BE2C (cell line): Measurements from ENCODE around the gene EPM2A.

ENCODE experiments used
- DNase-seq: peaks from one replicate; pipeline ENCODE4 v3.0.0-alpha.2; 2020
- H3K27me3 ChIP-seq: fragments of 250-450 bp; sonication (Bioruptor Pico); 2 replicates; pipeline ENCODE4 v1.5.1; 2020; ENCODE audit warnings: mild to moderate bottlenecking
- H3K36me3 ChIP-seq: fragments of 250-450 bp; sonication (Bioruptor Pico); 2 replicates; pipeline ENCODE4 v1.5.1; 2020; ENCODE audit warnings: mild to moderate bottlenecking
- H3K4me1 ChIP-seq: fragments of 250-450 bp; sonication (Bioruptor Pico); 2 replicates; pipeline ENCODE4 v1.5.1; 2020
- H3K4me3 ChIP-seq: 2 replicates; pipeline ENCODE4 v1.5.1; 2011; ENCODE audit warnings: low read depth, low read length
- H3K9me3 ChIP-seq: fragments of 250-450 bp; sonication (Bioruptor Pico); 2 replicates; pipeline ENCODE4 v1.5.1; 2020
- CTCF ChIP-seq: IDR thresholded peaks from 2 replicates; pipeline ENCODE4 v1.5.1; 2012; ENCODE audit warnings: mild to moderate bottlenecking, low read depth, low read length

The EPM2A gene

DNA sequence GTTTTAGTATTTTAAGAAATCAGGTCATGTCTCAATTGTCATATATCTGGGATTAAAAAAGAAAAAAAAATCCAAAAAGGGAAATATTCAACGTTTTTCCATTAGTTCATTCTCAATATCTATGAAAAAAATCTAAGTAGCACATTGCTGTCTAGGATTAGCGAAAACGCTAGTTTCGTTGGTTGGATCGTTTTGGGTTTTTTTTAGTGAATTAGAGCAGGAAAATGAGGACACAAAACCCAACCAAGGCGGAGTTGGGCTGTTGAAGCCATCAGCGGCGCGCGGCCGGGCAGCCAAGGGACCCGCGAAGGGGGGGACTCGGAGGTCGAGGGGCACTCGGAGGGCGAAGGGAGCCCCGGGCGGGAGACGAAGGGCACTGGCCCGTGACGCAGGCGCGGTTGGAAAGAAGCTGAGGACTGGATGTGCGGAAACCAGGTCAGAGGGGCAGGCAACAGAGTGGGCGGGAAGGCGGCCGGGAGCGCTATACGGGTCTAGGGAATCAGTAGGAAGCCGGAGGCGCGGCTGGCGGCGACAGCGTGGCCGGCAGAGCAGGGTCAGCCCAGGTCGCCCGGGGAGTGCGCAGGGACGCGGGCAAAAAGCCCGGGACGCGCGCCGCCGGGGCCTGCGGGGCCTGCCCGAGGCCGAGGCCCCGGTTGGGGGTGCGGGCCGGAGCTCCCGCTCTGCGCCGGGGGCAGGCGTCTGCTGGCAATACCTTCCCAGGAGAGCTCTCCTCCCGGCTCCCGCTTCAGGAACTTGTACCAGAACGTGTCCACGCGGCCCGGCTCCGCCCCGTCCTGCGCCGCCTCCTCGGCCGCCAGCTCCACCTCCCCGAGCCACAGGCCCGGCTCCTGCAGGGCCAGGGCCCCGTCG is 599 bp downstream of the EPM2A start:
- Histone ChIP-seq H3K9me3 (no peaks in the 10 kb centered on the region; the same call in 1 of the 2 replicates), H3K36me3 (no peaks in the 10 kb centered on the region), H3K4me3 (peak overlapping the region; percentile 50), H3K4me1 (no peaks in the 10 kb centered on the region; the same call in none of the 2 replicates), H3K27me3 (no peaks in the 10 kb centered on the region)
- no peak for TF ChIP-seq CTCF
- peak; percentile 96 for DNase-seq

GRCh38 chr6:145733810-145734209 is 1.5 kb downstream of the EPM2A start:
- no peaks in the 10 kb centered on the region; the same call in none of the 2 replicates for H3K4me1 ChIP-seq
- H3K9me3 ChIP-seq, result no peaks in the 10 kb centered on the region; the same call in 1 of the 2 replicates
- H3K27me3 ChIP-seq, result no peaks in the 10 kb centered on the region
- no peaks in the 10 kb centered on the region for H3K36me3 ChIP-seq
- TF ChIP-seq CTCF, result no peak
- no peak for DNase-seq
- peak overlapping the region; percentile 50 for H3K4me3 ChIP-seq

GRCh38 chr6:145733207-145733606 is 2.1 kb downstream of the EPM2A start:
- Histone ChIP-seq H3K9me3 (no peaks in the 10 kb centered on the region; the same call in 1 of the 2 replicates), H3K27me3 (no peaks in the 10 kb centered on the region), H3K4me3 (no peak overlapping the region), H3K36me3 (no peaks in the 10 kb centered on the region), H3K4me1 (no peaks in the 10 kb centered on the region; the same call in none of the 2 replicates)
- TF ChIP-seq CTCF, result no peak
- DNase-seq, result no peak

- H3K36me3 ChIP-seq, result no peaks in the 10 kb centered on the region
- H3K9me3 ChIP-seq, result no peaks in the 10 kb centered on the region; the same call in 1 of the 2 replicates
- no peaks in the 10 kb centered on the region for H3K27me3 ChIP-seq
- no peak overlapping the region for H3K4me3 ChIP-seq
- no peak for DNase-seq
- H3K4me1 ChIP-seq, result no peaks in the 10 kb centered on the region; the same call in none of the 2 replicates
- TF ChIP-seq CTCF, result no peak
Measured at GRCh38 chr6:145731447-145731846, 3.9 kb downstream of the EPM2A start.

DNA sequence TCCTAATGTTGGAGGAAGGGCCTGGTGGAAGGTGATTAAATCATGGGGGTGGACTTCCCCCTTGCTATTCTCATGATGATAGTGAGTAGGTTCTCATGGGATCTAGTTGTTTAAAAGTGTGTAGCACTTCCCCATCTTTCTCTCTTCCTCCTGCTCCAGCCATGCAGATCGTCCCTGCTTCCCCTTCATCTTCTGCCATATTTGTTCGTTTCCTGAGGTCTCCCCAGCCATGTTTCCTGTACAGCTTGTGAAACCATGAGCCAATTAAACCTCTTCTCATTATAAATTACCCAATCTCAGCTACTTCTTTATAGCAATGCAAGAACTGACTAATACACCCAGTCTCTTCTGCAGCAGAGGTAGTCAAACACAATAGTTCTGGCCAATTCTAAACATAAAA is 5.4 kb downstream of the EPM2A start:
- no peak for TF ChIP-seq CTCF
- no peaks in the 10 kb centered on the region for H3K27me3 ChIP-seq
- DNase-seq, result no peak
- H3K36me3 ChIP-seq, result no peaks in the 10 kb centered on the region
- H3K4me3 ChIP-seq, result no peak overlapping the region
- H3K4me1 ChIP-seq, result no peaks in the 10 kb centered on the region; the same call in none of the 2 replicates
- no peaks in the 10 kb centered on the region; the same call in 1 of the 2 replicates for H3K9me3 ChIP-seq
